ENCODE measurements around the gene OPTC. TPM values are rescaled to one million over a fixed set of nuclear protein-coding genes. Genes with fewer than 3 reads are reported as not detected.

OPTC gene
- total RNA-seq, 1 donor from 2014 or later = not detected

DNA sequence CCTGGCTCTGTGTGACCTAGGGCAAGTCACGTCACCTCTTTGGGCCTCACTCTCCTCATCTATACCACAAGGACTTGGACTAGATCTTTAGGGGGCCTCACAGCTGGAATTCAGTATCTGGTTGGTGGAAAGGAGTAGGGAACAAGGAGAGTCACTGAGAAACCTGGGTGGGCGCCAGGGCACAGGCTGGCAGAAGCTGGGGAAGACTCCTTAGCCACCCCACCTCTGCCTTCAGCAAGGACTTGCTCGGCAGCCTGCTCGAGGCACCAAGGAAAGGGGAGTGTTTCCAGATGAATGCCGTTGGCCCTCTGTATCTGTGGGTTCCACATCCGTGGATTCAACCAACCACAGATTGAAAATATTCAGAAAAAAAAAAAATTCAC, 1.2 kb upstream of the OPTC start:
- peaks cover 24% of the 10 kb centered on the region for H3K4me1 Mint-ChIP-seq (ENCODE audit: unreplicated experiment)
- H3K9me3 Mint-ChIP-seq = no peaks in the 10 kb centered on the region
- no peaks in the 10 kb centered on the region for H3K36me3 Mint-ChIP-seq
- H3K4me3 Mint-ChIP-seq = no peak overlapping the region
- peaks cover 14% of the 10 kb centered on the region for H3K27me3 Mint-ChIP-seq
- DNase-seq (ENCODE audit: extremely low spot score, unreplicated experiment) = no peak
- TF ChIP-seq, protein P1, sequence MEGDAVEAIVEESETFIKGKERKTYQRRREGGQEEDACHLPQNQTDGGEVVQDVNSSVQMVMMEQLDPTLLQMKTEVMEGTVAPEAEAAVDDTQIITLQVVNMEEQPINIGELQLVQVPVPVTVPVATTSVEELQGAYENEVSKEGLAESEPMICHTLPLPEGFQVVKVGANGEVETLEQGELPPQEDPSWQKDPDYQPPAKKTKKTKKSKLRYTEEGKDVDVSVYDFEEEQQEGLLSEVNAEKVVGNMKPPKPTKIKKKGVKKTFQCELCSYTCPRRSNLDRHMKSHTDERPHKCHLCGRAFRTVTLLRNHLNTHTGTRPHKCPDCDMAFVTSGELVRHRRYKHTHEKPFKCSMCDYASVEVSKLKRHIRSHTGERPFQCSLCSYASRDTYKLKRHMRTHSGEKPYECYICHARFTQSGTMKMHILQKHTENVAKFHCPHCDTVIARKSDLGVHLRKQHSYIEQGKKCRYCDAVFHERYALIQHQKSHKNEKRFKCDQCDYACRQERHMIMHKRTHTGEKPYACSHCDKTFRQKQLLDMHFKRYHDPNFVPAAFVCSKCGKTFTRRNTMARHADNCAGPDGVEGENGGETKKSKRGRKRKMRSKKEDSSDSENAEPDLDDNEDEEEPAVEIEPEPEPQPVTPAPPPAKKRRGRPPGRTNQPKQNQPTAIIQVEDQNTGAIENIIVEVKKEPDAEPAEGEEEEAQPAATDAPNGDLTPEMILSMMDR (conservative IDR thresholded peaks at IDR 0.05) = no peak
- no peak overlapping the region for H3K27ac Mint-ChIP-seq

DNA sequence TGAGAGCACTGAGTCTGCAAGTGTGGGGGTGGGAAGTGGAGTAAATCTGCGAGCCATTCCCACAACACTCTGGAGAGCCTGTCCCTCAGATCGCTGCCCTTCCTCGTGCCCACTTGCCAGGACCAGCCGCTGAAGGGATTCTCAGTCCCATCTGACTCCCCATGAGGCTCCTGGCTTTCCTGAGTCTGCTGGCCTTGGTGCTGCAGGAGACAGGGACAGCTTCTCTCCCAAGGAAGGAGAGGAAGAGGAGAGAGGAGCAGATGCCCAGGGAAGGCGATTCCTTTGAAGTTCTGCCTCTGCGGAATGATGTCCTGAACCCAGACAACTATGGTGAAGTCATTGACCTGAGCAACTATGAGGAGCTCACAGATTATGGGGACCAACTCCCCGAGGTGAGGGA, 1.9 kb downstream of the OPTC start:
- no peaks in the 10 kb centered on the region for H3K9me3 Mint-ChIP-seq
- H3K4me3 Mint-ChIP-seq = no peak overlapping the region
- no peak for DNase-seq (ENCODE audit: extremely low spot score, unreplicated experiment)
- H3K4me1 Mint-ChIP-seq (ENCODE audit: unreplicated experiment) = peaks cover 12% of the 10 kb centered on the region
- TF ChIP-seq, protein P1 (conservative IDR thresholded peaks at IDR 0.05) = no peak
- peaks cover 14% of the 10 kb centered on the region for H3K27me3 Mint-ChIP-seq
- no peak overlapping the region for H3K27ac Mint-ChIP-seq
- H3K36me3 Mint-ChIP-seq = no peaks in the 10 kb centered on the region

DNA sequence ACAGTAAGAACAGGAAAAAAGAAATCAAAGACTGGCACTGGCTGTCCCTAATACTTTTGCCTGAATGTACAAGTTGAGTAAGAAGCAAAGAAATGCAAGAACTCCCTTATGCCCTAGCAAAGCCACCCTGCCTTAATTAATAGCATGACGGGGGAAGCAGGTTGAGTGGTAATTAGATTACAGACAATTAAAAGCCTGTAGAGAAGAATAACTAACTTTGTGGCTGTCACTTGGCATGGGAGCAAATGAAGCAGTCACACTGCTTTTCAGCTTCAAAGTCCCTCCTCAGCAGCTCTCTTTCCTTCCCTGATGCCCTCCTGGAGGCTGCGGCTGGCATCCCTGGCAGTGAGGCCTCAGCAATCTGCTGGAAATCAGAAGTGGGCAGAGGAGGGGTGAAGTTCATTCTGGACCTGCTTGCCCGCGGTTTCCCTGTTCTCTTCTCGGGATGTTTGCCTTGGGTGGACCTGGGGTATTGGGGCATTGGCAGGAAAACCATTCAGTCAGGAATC, 3.4 kb downstream of the OPTC start:
- H3K4me3 Mint-ChIP-seq = no peak overlapping the region
- H3K9me3 Mint-ChIP-seq = no peaks in the 10 kb centered on the region
- no peaks in the 10 kb centered on the region for H3K4me1 Mint-ChIP-seq (ENCODE audit: unreplicated experiment)
- DNase-seq (ENCODE audit: extremely low spot score, unreplicated experiment) = no peak
- no peaks in the 10 kb centered on the region for H3K36me3 Mint-ChIP-seq
- no peak overlapping the region for H3K27ac Mint-ChIP-seq
- TF ChIP-seq, protein P1 (conservative IDR thresholded peaks at IDR 0.05) = no peak
- peaks cover 9% of the 10 kb centered on the region for H3K27me3 Mint-ChIP-seq

DNA sequence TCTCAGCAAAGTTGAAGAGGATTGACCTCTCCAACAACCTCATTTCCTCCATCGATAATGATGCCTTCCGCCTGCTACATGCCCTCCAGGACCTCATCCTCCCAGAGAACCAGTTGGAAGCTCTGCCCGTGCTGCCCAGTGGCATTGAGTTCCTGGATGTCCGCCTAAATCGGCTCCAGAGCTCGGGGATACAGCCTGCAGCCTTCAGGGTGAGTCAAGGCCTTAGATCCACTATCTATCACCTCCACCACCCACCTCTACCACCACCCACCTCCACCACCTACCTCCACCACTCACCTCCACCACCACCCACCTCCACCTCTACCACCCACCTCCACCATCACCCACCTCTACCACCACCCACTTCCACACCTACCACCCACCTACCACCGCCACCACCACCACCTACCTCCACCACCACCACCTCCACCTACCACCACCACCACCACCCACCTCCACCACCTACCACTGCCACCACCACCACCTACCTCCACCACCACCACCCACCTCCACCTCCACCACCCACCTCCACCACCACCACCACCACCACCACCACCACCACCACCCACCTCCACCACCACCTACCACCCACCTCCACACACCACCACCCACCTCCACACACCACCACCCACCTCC, 5.8 kb downstream of the OPTC start:
- Mint-ChIP-seq H3K27ac (no peak overlapping the region), H3K9me3 (no peaks in the 10 kb centered on the region), H3K36me3 (no peaks in the 10 kb centered on the region), H3K4me3 (no peak overlapping the region), H3K4me1 (ENCODE audit: unreplicated experiment) (peaks cover 6% of the 10 kb centered on the region), H3K27me3 (peaks cover 16% of the 10 kb centered on the region)
- TF ChIP-seq, protein P1 (conservative IDR thresholded peaks at IDR 0.05) = no peak
- DNase-seq (ENCODE audit: extremely low spot score, unreplicated experiment) = no peak

DNA sequence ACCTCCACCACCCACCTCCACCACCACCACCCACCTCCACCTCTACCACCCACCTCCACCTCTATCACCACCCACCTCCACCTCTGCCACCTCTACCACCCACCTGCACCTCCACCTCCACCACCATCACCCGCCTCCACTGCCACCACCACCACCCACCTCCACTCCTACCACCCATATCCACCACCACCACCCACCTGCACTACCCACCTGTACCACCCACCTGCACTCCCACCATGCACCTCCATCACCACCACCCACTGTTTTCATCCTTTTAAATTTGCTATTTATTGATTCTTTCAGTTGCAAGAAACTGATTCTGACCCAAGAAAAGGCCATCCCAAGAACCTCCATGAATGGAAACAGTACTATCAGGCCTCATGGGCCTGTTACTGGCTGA, 6.3 kb downstream of the OPTC start:
- Mint-ChIP-seq H3K4me1 (ENCODE audit: unreplicated experiment) (peaks cover 11% of the 10 kb centered on the region), H3K9me3 (no peaks in the 10 kb centered on the region), H3K4me3 (no peak overlapping the region), H3K27ac (no peak overlapping the region), H3K36me3 (no peaks in the 10 kb centered on the region), H3K27me3 (peaks cover 16% of the 10 kb centered on the region)
- no peak for DNase-seq (ENCODE audit: extremely low spot score, unreplicated experiment)
- TF ChIP-seq, protein P1 (conservative IDR thresholded peaks at IDR 0.05) = no peak
